Body of pancreas (tissue), 4 donors: ENCODE measurements around the gene CCDC57. TPM values are rescaled to one million over a fixed set of nuclear protein-coding genes. Genes with fewer than 3 reads are reported as not detected.

Experiments
- ATAC-seq: fragments of 150-250 bp; one replicate; pipeline ENCODE4 v1.9.1; 2016
- DNase-seq, 4 donors: peaks; one replicate each; pipeline ENCODE4 v3.0.0-alpha.2; 2019
- H3K27ac ChIP-seq, 4 donors: fragments of 200-600 bp; sonication (generic); 1 replicate in 3 of 4; 2 replicates in 1 of 4; pipeline versions ENCODE4 v1.5.1 to v1.6.1; 2016 to 2019; ENCODE audit warnings: mild to moderate bottlenecking in 1 of 4, mixed read lengths in 1 of 4, moderate library complexity in 1 of 4
- H3K27me3 ChIP-seq, 2 donors: fragments of 200-600 bp; sonication (generic); one replicate each; pipeline ENCODE4 v1.6.0; 2016; ENCODE audit warnings: mild to moderate bottlenecking in 1 of 2
- H3K36me3 ChIP-seq, 2 donors: fragments of 200-600 bp; sonication (generic); replicated peaks in 1 of 2; 2 replicates each; pipeline ENCODE4 v1.5.1; 2016; ENCODE audit warnings: low read depth in 2 of 2; ENCODE audit not compliant: insufficient read depth in 1 of 2
- H3K4me1 ChIP-seq: fragments of 200-600 bp; sonication (generic); one replicate; pipeline ENCODE4 v1.6.0; 2016
- H3K4me3 ChIP-seq, 2 donors: fragments of 200-600 bp; sonication (generic); 1 replicate in 1 of 2; 2 replicates in 1 of 2; pipeline ENCODE4 v1.5.1; 2016 to 2019
- H3K9me3 ChIP-seq, 3 donors: fragments of 200-600 bp; sonication (generic); 1 replicate in 2 of 3; 2 replicates in 1 of 3; pipeline ENCODE4 v1.5.1; 2016
- POLR2A ChIP-seq, 3 donors: fragments of 450-650 bp; IDR thresholded peaks; one replicate each; pipeline ENCODE4 v1.6.1; 2016; ENCODE audit warnings: antibody characterized with exemption in 3 of 3, mild to moderate bottlenecking in 2 of 3
- WGBS, 2 donors: methylation state at CpG; one replicate each; pipeline ENCODE4 v1.1.5; 2017; 5-methylcytosine and 5-hydroxymethylcytosine counted together
- intact Hi-C: fragments of 100-400 bp; cut with DNase I; formaldehyde crosslinking; loops from one replicate; pipeline ENCODE4 v1.15.1; 2023
- total RNA-seq, 2 donors: library from RNA; depleted of rRNA; stranded (reverse); fragments of >200 nt; gene quantifications; one replicate each; pipeline ENCODE4 v1.1.0, GENCODE V29; 2016
- TF ChIP-seq, protein P1 (sequence below), 7 experiments: fragments of 450-650 bp in 4 of 7; fragments of 200-600 bp in 3 of 7; sonication (generic) in 3 of 7; IDR thresholded peaks; one replicate each; pipeline ENCODE4 v1.5.1; 2016 to 2019; ENCODE audit warnings: antibody characterized with exemption in 7 of 7

The CCDC57 gene
- total RNA-seq, 2 donors from 2014 or later: 24.1 to 60.3 TPM

DNA sequence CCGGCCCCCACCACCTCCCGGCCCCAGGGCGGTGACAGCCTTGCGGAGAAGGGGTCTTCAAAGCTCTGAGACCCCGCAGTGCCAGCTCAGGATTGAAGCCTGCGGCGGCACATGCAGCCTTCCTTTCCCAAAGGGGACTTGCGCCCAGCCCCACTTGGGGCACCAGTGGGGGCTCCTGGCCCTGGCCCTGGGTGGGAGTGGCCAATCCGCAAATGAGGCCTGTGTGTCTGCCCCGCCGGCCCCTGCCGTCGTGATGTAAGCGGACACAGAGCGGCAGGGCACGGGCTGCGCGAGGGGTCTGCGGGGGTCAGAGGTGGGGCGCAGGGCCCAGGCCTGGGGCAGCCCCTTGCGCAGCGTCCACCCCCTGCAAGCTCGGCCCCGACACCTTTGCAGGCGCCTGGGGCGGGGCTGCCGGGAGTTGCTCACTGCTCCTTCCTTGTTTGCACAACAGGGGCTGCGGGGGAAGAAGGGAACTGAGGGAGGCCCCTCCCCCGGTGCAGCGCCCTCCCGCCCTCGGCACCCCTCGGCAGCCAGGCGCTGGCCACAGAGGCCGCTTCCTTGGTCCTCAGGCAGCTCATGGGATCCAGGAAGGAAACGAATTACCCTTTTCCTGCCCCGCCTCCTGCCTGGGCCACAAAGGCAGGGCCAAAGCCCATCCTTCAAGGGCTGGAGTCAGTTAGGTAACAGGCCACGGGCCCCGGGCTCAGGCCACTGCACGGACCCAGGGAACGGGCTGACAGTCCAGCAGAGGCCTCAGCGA is 19.1 kb upstream of the CCDC57 start:
- intact Hi-C loops: no loop called here
- DNase-seq (peak in 3 of 4 donors; percentile 58 to 76 (median 59)), ATAC-seq (peak; percentile 14)
- TF ChIP-seq, protein P1, sequence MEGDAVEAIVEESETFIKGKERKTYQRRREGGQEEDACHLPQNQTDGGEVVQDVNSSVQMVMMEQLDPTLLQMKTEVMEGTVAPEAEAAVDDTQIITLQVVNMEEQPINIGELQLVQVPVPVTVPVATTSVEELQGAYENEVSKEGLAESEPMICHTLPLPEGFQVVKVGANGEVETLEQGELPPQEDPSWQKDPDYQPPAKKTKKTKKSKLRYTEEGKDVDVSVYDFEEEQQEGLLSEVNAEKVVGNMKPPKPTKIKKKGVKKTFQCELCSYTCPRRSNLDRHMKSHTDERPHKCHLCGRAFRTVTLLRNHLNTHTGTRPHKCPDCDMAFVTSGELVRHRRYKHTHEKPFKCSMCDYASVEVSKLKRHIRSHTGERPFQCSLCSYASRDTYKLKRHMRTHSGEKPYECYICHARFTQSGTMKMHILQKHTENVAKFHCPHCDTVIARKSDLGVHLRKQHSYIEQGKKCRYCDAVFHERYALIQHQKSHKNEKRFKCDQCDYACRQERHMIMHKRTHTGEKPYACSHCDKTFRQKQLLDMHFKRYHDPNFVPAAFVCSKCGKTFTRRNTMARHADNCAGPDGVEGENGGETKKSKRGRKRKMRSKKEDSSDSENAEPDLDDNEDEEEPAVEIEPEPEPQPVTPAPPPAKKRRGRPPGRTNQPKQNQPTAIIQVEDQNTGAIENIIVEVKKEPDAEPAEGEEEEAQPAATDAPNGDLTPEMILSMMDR (IDR thresholded peaks at IDR 0.05): no peak
- TF ChIP-seq POLR2A (IDR thresholded peaks at IDR 0.05): peak in 2 of 3 donors; percentile 11 to 44
- Histone ChIP-seq H3K36me3 (no peaks in the 10 kb centered on the region), H3K27ac (peak overlapping the region in 3 of 4 donors; percentile 31 to 72 (median 65)), H3K9me3 (no peaks in the 10 kb centered on the region), H3K4me1 (peaks cover 41% of the 10 kb centered on the region), H3K27me3 (peaks cover 0 to 20% of the 10 kb centered on the region in 2 donors), H3K4me3 (peak overlapping the region in 1 of 2 donors; percentile 1)
- WGBS, 2 donors: 24 to 50% methylated on average over 2 to 36 of the region's 42 CpGs

DNA sequence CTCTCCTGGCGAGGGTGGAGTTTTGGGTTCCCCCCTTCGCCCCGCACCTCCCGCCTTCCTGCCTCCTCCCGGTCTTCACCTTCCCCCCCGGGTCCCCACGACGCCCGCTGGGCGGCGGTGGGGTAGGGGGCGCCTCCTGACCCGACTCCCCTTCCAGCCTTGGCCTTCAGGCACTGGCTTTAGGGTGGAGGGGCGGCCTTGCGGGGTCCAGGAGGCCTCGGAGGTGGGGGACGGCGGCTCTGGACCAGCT is 18.6 kb upstream of the CCDC57 start:
- no peaks in the 10 kb centered on the region for H3K36me3 ChIP-seq
- TF ChIP-seq, protein P1 (IDR thresholded peaks at IDR 0.05): no peak
- no peak for TF ChIP-seq POLR2A (IDR thresholded peaks at IDR 0.05)
- peak overlapping the region in 1 of 2 donors; percentile 1 for H3K4me3 ChIP-seq
- peaks cover 36% of the 10 kb centered on the region for H3K4me1 ChIP-seq
- H3K27ac ChIP-seq: peak overlapping the region in 3 of 4 donors; percentile 31 to 72 (median 65)
- DNase-seq: no peak
- no peaks in the 10 kb centered on the region for H3K9me3 ChIP-seq
- peaks cover 0 to 20% of the 10 kb centered on the region in 2 donors for H3K27me3 ChIP-seq
- no peak for ATAC-seq
- 9% methylated on average over 6 of the region's 18 CpGs; no CpG with 5 or more reads in 1 of the 2 donors for WGBS, 2 donors
- intact Hi-C loops: no loop called here

GRCh38 chr17:82230609-82231311 is 18.1 kb upstream of the CCDC57 start:
- ATAC-seq: peak; percentile 31
- no peaks in the 10 kb centered on the region for H3K9me3 ChIP-seq
- peaks cover 0 to 20% of the 10 kb centered on the region in 2 donors for H3K27me3 ChIP-seq
- H3K36me3 ChIP-seq: no peaks in the 10 kb centered on the region
- intact Hi-C loops: no loop called here
- DNase-seq: peak in 3 of 4 donors; percentile 62 to 73 (median 72)
- TF ChIP-seq, protein P1 (IDR thresholded peaks at IDR 0.05): peak in 5 of 7 experiments; percentile 18 to 47 (median 26)
- TF ChIP-seq POLR2A (IDR thresholded peaks at IDR 0.05): no peak
- peaks cover 32% of the 10 kb centered on the region for H3K4me1 ChIP-seq
- WGBS, 2 donors: 15% methylated on average over 50 of the region's 76 CpGs; no CpG with 5 or more reads in 1 of the 2 donors
- H3K27ac ChIP-seq: peak overlapping the region in 3 of 4 donors; percentile 31 to 72 (median 65)
- peak overlapping the region in 1 of 2 donors; percentile 1 for H3K4me3 ChIP-seq

- Histone ChIP-seq H3K36me3 (no peaks in the 10 kb centered on the region), H3K9me3 (no peaks in the 10 kb centered on the region), H3K27ac (peak overlapping the region in 2 of 4 donors; percentile 65 to 72), H3K27me3 (peaks cover 0 to 20% of the 10 kb centered on the region in 2 donors), H3K4me3 (no peak overlapping the region), H3K4me1 (peaks cover 25% of the 10 kb centered on the region)
- ATAC-seq (no peak), DNase-seq (no peak)
- intact Hi-C loops: no loop called here
- WGBS, 2 donors: 72 to 75% methylated on average over 15 to 27 of the region's 28 CpGs
- TF ChIP-seq, protein P1 (IDR thresholded peaks at IDR 0.05): no peak
- no peak for TF ChIP-seq POLR2A (IDR thresholded peaks at IDR 0.05)
Observed at GRCh38 chr17:82229698-82230608, 17.3 kb upstream of the CCDC57 start.
